Left ventricle myocardium inferior (tissue), 1 donor: Measurements from ENCODE around the gene TRIM29. TPM values are rescaled to one million over a fixed set of nuclear protein-coding genes. Genes with fewer than 3 reads are reported as not detected.
"Not testable (repeated sequence)": the region's sequence is repeated elsewhere in the genome, so short reads cannot be mapped to it uniquely, and the experiment has no call there.

Source experiments
- DNase-seq: peaks from one replicate; pipeline ENCODE4 v3.0.0-alpha.2; 2020
- H3K27ac ChIP-seq: fragments of 200-600 bp; replicated peaks from 2 replicates; pipeline ENCODE4 v1.8.0; 2021
- H3K27me3 ChIP-seq: fragments of 200-600 bp; 2 replicates; pipeline ENCODE4 v1.8.0; 2021; ENCODE audit warnings: low read depth
- H3K36me3 ChIP-seq: fragments of 200-600 bp; 2 replicates; pipeline ENCODE4 v1.8.0; 2021
- H3K4me1 ChIP-seq: fragments of 200-600 bp; 2 replicates; pipeline ENCODE4 v1.8.0; 2021
- H3K4me3 ChIP-seq: fragments of 200-600 bp; 2 replicates; pipeline ENCODE4 v1.8.0; 2021; ENCODE audit warnings: mild to moderate bottlenecking, moderate library complexity
- H3K9me3 ChIP-seq: fragments of 200-600 bp; replicated peaks from 2 replicates; pipeline ENCODE4 v1.8.0; 2021
- intact Hi-C: fragments of 100-400 bp; cut with micrococcal nuclease; formaldehyde crosslinking; loops from one replicate; pipeline ENCODE4 v1.11.0; 2022
- total RNA-seq: library from RNA; stranded (reverse); fragmentation: NEBNext Ultra II Directional; extraction: Animal tissue kit (Norgen Biotek cat#: 25700); gene quantifications from one replicate; pipeline ENCODE4 v1.2.1, GENCODE V29; 2021
- TF ChIP-seq, protein P1 (sequence below): fragments of 200-600 bp; IDR thresholded peaks from 2 replicates; pipeline ENCODE4 v1.8.0; 2021; ENCODE audit warnings: antibody characterized with exemption, mild to moderate bottlenecking, borderline replicate concordance
- donor health status: DM: no; HTN: yes; CAD: no; lungs with severe emphysema.

Gene TRIM29
- total RNA-seq, 1 donor from 2014 or later, result not detected

DNA sequence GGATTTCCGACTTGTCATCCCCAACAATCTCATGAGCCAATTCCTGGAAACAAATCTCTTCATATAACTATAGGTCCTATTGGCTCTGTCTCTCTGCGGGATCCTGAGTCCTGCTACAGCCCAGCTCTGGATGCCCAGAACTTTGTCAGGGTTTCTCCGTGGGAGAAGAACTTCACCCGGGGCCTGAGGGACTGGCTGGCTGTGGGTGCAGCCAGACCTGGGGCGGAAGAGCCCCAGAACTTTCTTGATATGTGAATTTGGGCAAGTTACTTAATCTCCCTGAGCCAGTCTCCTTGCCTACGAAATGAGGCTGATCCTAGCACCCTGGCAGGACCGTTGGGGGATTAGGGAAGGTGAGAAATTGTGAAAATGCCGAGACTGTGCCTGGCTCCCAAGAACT lies 6.6 kb upstream of the TRIM29 start:
- Histone ChIP-seq H3K36me3 (no peaks in the 10 kb centered on the region), H3K4me3 (no peak overlapping the region), H3K4me1 (no peaks in the 10 kb centered on the region), H3K27me3 (peaks cover 95% of the 10 kb centered on the region), H3K9me3 (no peaks in the 10 kb centered on the region), H3K27ac (no peak overlapping the region)
- TF ChIP-seq, protein P1, sequence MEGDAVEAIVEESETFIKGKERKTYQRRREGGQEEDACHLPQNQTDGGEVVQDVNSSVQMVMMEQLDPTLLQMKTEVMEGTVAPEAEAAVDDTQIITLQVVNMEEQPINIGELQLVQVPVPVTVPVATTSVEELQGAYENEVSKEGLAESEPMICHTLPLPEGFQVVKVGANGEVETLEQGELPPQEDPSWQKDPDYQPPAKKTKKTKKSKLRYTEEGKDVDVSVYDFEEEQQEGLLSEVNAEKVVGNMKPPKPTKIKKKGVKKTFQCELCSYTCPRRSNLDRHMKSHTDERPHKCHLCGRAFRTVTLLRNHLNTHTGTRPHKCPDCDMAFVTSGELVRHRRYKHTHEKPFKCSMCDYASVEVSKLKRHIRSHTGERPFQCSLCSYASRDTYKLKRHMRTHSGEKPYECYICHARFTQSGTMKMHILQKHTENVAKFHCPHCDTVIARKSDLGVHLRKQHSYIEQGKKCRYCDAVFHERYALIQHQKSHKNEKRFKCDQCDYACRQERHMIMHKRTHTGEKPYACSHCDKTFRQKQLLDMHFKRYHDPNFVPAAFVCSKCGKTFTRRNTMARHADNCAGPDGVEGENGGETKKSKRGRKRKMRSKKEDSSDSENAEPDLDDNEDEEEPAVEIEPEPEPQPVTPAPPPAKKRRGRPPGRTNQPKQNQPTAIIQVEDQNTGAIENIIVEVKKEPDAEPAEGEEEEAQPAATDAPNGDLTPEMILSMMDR, result no peak
- no peak for DNase-seq
- intact Hi-C loops, result no loop called here

DNA sequence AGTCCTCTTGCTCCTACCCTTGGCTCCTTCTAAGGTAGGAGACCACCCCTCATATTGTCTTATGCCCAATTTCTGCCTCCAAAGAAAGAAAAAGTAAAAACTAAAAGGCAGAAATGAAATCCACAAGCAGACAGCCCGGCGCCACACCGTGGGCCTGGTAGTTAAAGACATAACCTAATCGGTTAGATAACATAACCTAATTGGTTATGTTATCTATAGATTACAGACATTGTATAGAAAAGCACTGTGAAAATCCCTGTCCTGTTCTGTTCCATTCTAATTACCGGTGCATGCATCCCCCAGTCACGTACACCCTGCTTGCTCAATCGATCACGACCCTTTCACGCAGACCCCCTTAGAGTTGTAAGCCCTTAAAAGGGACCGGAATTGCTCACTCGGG lies 5.6 kb upstream of the TRIM29 start:
- H3K4me1 ChIP-seq, H3K4me3 ChIP-seq, intact Hi-C loops, DNase-seq, H3K27ac ChIP-seq, H3K36me3 ChIP-seq, H3K9me3 ChIP-seq: not testable (repeated sequence)
- H3K27me3 ChIP-seq, result peaks cover 95% of the 10 kb centered on the region

DNA sequence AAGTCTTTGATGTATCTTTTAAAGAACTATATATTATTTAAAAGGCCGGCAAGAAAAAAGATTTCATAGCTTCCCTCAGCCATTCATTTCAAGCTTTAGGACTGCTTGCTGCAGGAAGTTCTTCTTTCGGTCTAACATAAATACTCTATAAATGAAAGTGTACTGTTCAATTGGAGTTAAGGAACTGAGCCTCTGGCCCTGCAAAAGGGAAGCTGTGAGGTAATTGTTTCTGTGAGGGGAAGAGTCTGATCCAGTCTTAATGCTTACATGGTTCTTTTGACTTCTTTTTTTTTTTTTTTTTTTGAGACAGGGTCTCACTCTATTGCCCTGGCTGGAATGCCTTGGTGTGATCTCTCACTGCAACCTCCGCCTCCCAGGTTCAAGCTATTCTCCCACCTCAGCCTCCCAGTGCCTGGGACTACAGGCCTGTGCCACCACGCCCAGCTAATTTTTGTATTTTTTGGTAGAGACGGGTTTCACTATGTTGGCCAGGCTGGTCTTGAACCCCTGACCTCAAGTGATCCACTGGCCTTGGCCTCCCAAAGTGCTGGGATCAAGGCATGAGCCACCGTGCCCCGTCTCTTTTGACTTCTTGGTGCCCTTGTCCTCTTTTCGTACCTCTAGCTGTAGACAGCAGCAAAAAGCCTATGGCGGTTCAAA lies 4.7 kb upstream of the TRIM29 start:
- no peak for DNase-seq
- TF ChIP-seq, protein P1, result no peak
- intact Hi-C loops, result no loop called here
- Histone ChIP-seq H3K36me3 (no peaks in the 10 kb centered on the region), H3K27me3 (peaks cover 95% of the 10 kb centered on the region), H3K27ac (no peak overlapping the region), H3K4me1 (no peaks in the 10 kb centered on the region), H3K4me3 (no peak overlapping the region), H3K9me3 (no peaks in the 10 kb centered on the region)

DNA sequence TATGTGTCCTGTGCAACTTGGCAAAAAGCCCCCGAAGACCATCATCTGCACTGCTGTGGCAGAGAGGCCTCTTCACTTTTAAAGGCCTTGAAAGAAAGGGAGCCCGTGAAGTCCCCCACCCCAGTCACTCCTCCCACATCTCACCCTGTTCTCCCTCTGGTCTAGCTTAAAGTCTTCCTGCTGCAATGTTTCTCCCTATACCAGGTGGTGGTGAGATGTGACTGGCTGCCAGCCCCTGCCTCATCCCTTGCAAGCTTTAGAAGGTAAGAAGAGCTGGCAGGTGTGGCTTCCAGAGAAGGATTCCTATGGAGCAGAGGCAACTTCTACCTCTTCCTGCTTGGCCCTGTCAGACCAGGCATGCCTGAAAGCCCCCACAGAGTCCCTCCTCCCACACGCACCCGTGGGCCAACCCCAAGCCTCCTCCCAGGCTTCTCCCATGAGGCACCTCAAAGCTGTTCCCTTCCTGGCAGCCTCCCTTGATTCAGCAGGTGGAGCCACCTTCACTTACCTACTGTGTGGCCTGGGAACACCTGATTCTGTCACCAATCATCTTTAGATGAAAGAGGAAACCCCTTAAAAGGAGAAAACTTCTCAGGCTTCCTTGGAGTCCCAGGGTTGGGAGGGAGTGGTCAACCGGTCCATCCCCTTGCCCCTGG lies 4.0 kb upstream of the TRIM29 start:
- no peaks in the 10 kb centered on the region for H3K9me3 ChIP-seq
- H3K4me3 ChIP-seq, result no peak overlapping the region
- peaks cover 93% of the 10 kb centered on the region for H3K27me3 ChIP-seq
- no peak for DNase-seq
- no peak overlapping the region for H3K27ac ChIP-seq
- TF ChIP-seq, protein P1, result no peak
- no peaks in the 10 kb centered on the region for H3K4me1 ChIP-seq
- intact Hi-C loops, result no loop called here
- no peaks in the 10 kb centered on the region for H3K36me3 ChIP-seq

DNA sequence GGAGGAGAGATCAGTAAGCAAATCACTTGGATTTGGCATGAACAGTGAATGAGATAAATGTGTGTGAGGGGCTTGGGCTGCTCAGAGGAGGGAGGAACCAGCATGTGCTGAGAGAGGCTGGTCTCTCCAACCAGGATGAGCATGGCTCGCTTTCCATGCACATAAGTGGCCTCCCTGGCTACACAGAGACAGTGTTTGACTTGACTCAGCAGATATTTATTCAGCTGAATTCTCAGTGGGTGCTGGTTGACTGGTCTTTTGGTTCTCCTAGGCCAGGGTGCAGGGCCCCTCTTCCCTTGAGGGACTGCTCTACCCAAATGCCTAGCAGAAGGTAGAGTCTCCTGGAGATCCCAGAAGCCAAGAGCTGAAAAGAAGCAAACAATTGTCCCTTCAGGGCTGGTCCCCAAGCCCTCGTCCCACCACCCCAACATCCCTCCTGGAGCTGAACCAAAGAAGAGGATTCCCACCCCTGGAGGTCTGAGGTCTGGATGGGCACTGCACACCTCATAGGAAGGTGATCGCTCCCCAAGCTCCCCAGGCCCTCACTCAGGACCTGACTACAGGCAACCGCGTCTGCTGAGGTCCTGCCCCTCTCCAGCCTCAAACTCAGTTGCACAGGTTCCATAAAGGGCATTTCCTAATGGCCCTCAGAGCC lies 3.3 kb upstream of the TRIM29 start:
- H3K4me1 ChIP-seq, result no peaks in the 10 kb centered on the region
- no peaks in the 10 kb centered on the region for H3K9me3 ChIP-seq
- TF ChIP-seq, protein P1, result no peak
- intact Hi-C loops, result no loop called here
- H3K4me3 ChIP-seq, result no peak overlapping the region
- peaks cover 86% of the 10 kb centered on the region for H3K27me3 ChIP-seq
- H3K36me3 ChIP-seq, result no peaks in the 10 kb centered on the region
- H3K27ac ChIP-seq, result no peak overlapping the region
- no peak for DNase-seq
